Astrocyte (in vitro differentiated cells and primary cell): ENCODE measurements around the gene MYO19. TPM values are rescaled to one million over a fixed set of nuclear protein-coding genes. Genes with fewer than 3 reads are reported as not detected.

ENCODE experiments used
- DNase-seq: peaks from one replicate; pipeline ENCODE4 v3.0.0-alpha.2; 2010; ENCODE audit warnings: low read depth
- FAIRE-seq: peaks from 2 replicates; lab custom pipeline; 2011; peaks lifted over from hg19 to GRCh38; lab: Jason Lieb, UNC
- H2AFZ ChIP-seq: 2 replicates; pipeline ENCODE4 v1.6.0; 2012; ENCODE audit warnings: low read depth, low read length, inconsistent platforms
- H3K27ac ChIP-seq: 2 replicates; pipeline ENCODE4 v1.5.1; 2011; ENCODE audit warnings: low read depth, low read length, inconsistent platforms
- H3K27me3 ChIP-seq: 2 replicates; pipeline ENCODE4 v1.6.0; 2011; ENCODE audit warnings: low read length, inconsistent platforms; ENCODE audit not compliant: insufficient read depth
- H3K36me3 ChIP-seq: 2 replicates; pipeline ENCODE4 v1.5.1; 2011; ENCODE audit warnings: low read length, inconsistent platforms; ENCODE audit not compliant: insufficient read depth
- H3K4me1 ChIP-seq: 2 replicates; pipeline ENCODE4 v1.5.1; 2011; ENCODE audit warnings: low read length, inconsistent platforms; ENCODE audit not compliant: insufficient read depth
- H3K4me2 ChIP-seq: 2 replicates; pipeline ENCODE4 v1.6.0; 2012; ENCODE audit warnings: low read length, inconsistent platforms
- H3K4me3 ChIP-seq: 2 replicates; pipeline ENCODE4 v1.5.1; 2011; ENCODE audit warnings: low read depth, mild to moderate bottlenecking, low read length, inconsistent platforms; ENCODE audit not compliant: insufficient read depth
- H3K79me2 ChIP-seq: 2 replicates; pipeline ENCODE4 v1.6.0; 2012; ENCODE audit warnings: mild to moderate bottlenecking, low read length, inconsistent platforms; ENCODE audit not compliant: insufficient read depth
- H3K9ac ChIP-seq: 2 replicates; pipeline ENCODE4 v1.6.0; 2012; ENCODE audit warnings: mild to moderate bottlenecking, low read length, inconsistent platforms
- H3K9me3 ChIP-seq: 2 replicates; pipeline ENCODE4 v1.5.1; 2012; ENCODE audit warnings: low read depth, mild to moderate bottlenecking, low read length, inconsistent platforms; ENCODE audit not compliant: insufficient read depth
- H4K20me1 ChIP-seq: 2 replicates; pipeline ENCODE4 v1.6.0; 2012; ENCODE audit warnings: low read length, inconsistent platforms; ENCODE audit not compliant: insufficient read depth
- H3K27ac Mint-ChIP-seq: one replicate; pipeline ENCODE4 v1.8.0; 2021; ENCODE audit warnings: mild to moderate bottlenecking, mixed read lengths; ENCODE audit not compliant: unreplicated experiment
- H3K27me3 Mint-ChIP-seq: one replicate; pipeline ENCODE4 v1.8.0; 2021; ENCODE audit warnings: low read depth, mixed read lengths; ENCODE audit not compliant: unreplicated experiment
- H3K36me3 Mint-ChIP-seq: one replicate; pipeline ENCODE4 v1.8.0; 2021; ENCODE audit warnings: low read depth, mixed read lengths; ENCODE audit not compliant: unreplicated experiment
- H3K4me1 Mint-ChIP-seq: one replicate; pipeline ENCODE4 v1.8.0; 2021; ENCODE audit warnings: low read depth, mixed read lengths; ENCODE audit not compliant: unreplicated experiment
- H3K4me3 Mint-ChIP-seq: one replicate; pipeline ENCODE4 v1.8.0; 2021; ENCODE audit warnings: mild to moderate bottlenecking, moderate library complexity, mixed read lengths; ENCODE audit not compliant: unreplicated experiment
- H3K9me3 Mint-ChIP-seq: one replicate; pipeline ENCODE4 v1.8.0; 2021; ENCODE audit warnings: mild to moderate bottlenecking, mixed read lengths; ENCODE audit not compliant: unreplicated experiment
- EZH2 ChIP-seq: IDR thresholded peaks from 2 replicates; pipeline ENCODE4 v1.6.1; 2012; ENCODE audit warnings: mild to moderate bottlenecking, low read length, inconsistent platforms; ENCODE audit not compliant: insufficient read depth
- total RNA-seq: library from RNA; stranded (reverse); gene quantifications from 2 replicates; pipeline ENCODE4 v1.2.1, GENCODE V29; 2021
- TF ChIP-seq, protein P1 (sequence below): IDR thresholded peaks from 2 replicates; pipeline ENCODE4 v1.5.1; 2011; ENCODE audit warnings: low read depth, mild to moderate bottlenecking, inconsistent platforms, low read length, moderate library complexity; ENCODE audit not compliant: insufficient read depth

The MYO19 gene
- total RNA-seq, 1 donor from 2014 or later: 42.9 TPM

DNA sequence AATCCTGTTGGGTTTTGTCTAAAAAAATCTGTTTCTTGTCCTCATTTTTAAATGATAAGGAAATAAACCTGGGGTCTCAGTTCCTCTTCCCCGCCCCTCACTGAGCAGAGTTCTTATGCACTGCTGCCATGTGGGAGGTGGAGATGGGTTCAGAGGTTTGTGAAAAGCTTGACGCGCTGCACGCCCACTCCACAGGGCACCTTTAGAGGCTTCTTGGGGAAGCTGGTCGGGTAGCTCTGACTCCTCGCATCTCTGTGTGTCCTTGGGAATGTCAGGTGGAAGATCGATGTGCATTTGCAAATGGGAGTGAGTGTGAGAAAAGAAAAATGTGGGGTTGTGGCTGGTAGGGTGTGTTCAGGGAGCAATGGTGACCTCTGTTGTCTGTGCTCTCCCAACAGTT lies 52.8 kb downstream of the MYO19 start:
- Mint-ChIP-seq H3K36me3 (no peaks in the 10 kb centered on the region), H3K27me3 (peaks cover 42% of the 10 kb centered on the region), H3K4me3 (no peak overlapping the region), H3K9me3 (no peaks in the 10 kb centered on the region), H3K27ac (no peak overlapping the region), H3K4me1 (peaks cover 1% of the 10 kb centered on the region)
- no peak overlapping the region for H3K9ac ChIP-seq
- peaks cover 17% of the 10 kb centered on the region for H3K4me1 ChIP-seq
- H3K36me3 ChIP-seq: no peaks in the 10 kb centered on the region
- TF ChIP-seq, protein P1, sequence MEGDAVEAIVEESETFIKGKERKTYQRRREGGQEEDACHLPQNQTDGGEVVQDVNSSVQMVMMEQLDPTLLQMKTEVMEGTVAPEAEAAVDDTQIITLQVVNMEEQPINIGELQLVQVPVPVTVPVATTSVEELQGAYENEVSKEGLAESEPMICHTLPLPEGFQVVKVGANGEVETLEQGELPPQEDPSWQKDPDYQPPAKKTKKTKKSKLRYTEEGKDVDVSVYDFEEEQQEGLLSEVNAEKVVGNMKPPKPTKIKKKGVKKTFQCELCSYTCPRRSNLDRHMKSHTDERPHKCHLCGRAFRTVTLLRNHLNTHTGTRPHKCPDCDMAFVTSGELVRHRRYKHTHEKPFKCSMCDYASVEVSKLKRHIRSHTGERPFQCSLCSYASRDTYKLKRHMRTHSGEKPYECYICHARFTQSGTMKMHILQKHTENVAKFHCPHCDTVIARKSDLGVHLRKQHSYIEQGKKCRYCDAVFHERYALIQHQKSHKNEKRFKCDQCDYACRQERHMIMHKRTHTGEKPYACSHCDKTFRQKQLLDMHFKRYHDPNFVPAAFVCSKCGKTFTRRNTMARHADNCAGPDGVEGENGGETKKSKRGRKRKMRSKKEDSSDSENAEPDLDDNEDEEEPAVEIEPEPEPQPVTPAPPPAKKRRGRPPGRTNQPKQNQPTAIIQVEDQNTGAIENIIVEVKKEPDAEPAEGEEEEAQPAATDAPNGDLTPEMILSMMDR: no peak
- no peak for TF ChIP-seq EZH2
- H3K4me2 ChIP-seq: no peak overlapping the region
- DNase-seq: no peak
- no peak for FAIRE-seq
- no peak overlapping the region for H3K27ac ChIP-seq
- H4K20me1 ChIP-seq: no peaks in the 10 kb centered on the region
- no peaks in the 10 kb centered on the region for H3K9me3 ChIP-seq
- H3K79me2 ChIP-seq: peaks cover 1% of the 10 kb centered on the region
- H3K27me3 ChIP-seq: peaks cover 10% of the 10 kb centered on the region
- no peak overlapping the region for H2AFZ ChIP-seq
- no peak overlapping the region for H3K4me3 ChIP-seq

DNA sequence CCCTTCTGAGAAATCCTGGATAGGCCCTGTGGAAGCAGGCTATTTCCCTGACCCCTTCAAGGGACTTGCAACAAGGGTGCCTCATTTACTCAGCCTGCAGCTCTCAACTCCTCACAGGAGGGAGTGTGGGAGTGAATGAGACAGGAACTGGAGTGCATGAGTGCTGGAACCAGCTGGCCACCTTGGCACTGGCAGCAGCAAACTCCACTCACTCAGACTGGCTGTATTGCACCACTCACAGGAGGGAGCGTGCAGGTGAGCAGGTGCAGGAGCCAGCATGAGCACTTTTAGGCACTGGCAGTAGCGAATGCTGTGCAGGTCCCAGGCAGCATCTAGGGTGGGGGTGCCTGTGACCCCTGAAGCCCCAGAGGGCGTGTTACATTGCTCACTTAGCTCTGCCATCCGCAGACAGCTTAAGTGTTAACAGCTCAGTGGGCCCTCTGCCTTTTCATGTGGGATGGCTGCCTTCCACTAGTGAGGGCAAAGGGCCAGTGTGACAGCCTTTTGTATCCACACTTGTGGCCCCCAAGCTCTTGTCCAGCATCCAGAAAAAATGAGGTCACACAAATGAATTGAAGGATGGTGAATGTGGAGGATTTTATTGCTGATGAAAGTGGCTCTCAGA lies 59.2 kb downstream of the MYO19 start:
- H2AFZ ChIP-seq: no peak overlapping the region
- H4K20me1 ChIP-seq: no peaks in the 10 kb centered on the region
- H3K79me2 ChIP-seq: no peaks in the 10 kb centered on the region
- H3K4me3 ChIP-seq: no peak overlapping the region
- no peaks in the 10 kb centered on the region for H3K36me3 ChIP-seq
- no peaks in the 10 kb centered on the region for H3K36me3 Mint-ChIP-seq
- H3K9me3 Mint-ChIP-seq: no peaks in the 10 kb centered on the region
- no peaks in the 10 kb centered on the region for H3K9me3 ChIP-seq
- no peak overlapping the region for H3K27ac ChIP-seq
- no peak overlapping the region for H3K27ac Mint-ChIP-seq
- H3K4me1 ChIP-seq: no peaks in the 10 kb centered on the region
- H3K9ac ChIP-seq: no peak overlapping the region
- no peak overlapping the region for H3K4me2 ChIP-seq
- H3K27me3 ChIP-seq: peaks cover 3% of the 10 kb centered on the region
- FAIRE-seq: no peak
- no peak for TF ChIP-seq EZH2
- TF ChIP-seq, protein P1: no peak
- no peak overlapping the region for H3K4me3 Mint-ChIP-seq
- DNase-seq: no peak
- peaks cover 76% of the 10 kb centered on the region for H3K27me3 Mint-ChIP-seq
- H3K4me1 Mint-ChIP-seq: no peaks in the 10 kb centered on the region

DNA sequence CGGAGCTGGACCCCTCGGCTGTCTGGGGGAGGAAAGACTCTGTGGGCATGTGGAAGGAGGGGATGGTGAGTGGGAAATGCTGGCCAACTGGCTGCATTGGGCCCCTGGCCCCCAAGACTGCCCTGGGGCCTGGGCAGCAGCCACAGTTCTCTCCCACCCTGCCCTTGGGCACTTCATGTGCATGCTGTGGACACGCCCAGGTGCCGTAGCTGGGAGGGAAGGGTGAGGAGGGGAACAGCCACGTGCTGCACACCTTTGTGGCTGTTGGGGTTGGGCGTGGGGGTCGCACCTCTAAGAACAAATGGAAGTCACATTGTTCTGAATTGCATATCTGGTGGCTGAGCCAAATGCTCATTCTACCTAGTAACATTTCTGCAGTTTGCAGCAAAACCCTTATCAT lies 60.1 kb downstream of the MYO19 start:
- H3K27me3 Mint-ChIP-seq: peaks cover 79% of the 10 kb centered on the region

More for the DNA sequence above, 60.1 kb downstream of the MYO19 start:
- Histone ChIP-seq H3K9me3 (no peaks in the 10 kb centered on the region), H3K79me2 (no peaks in the 10 kb centered on the region), H3K4me2 (no peak overlapping the region), H3K4me1 (no peaks in the 10 kb centered on the region), H3K9ac (no peak overlapping the region), H3K4me3 (no peak overlapping the region), H4K20me1 (no peaks in the 10 kb centered on the region), H3K27ac (no peak overlapping the region), H3K27me3 (peaks cover 6% of the 10 kb centered on the region), H2AFZ (no peak overlapping the region), H3K36me3 (no peaks in the 10 kb centered on the region)
- no peaks in the 10 kb centered on the region for H3K36me3 Mint-ChIP-seq
- DNase-seq (no peak), FAIRE-seq (no peak)
- no peaks in the 10 kb centered on the region for H3K4me1 Mint-ChIP-seq
- no peak for TF ChIP-seq EZH2
- TF ChIP-seq, protein P1: no peak
- no peaks in the 10 kb centered on the region for H3K9me3 Mint-ChIP-seq
- no peak overlapping the region for H3K4me3 Mint-ChIP-seq
- H3K27ac Mint-ChIP-seq: no peak overlapping the region
